HG02970 (cell line): ENCODE measurements around the gene PTAFR.

ENCODE experiments used
- ATAC-seq: cut with Tn5 transposase; IDR thresholded peaks from one replicate; pipeline ENCODE4 v1.9.1; 2021; ENCODE audit warnings: mild to moderate bottlenecking, moderate library complexity, moderate number of reproducible peaks; ENCODE audit not compliant: unreplicated experiment, low FRiP score

PTAFR gene

DNA sequence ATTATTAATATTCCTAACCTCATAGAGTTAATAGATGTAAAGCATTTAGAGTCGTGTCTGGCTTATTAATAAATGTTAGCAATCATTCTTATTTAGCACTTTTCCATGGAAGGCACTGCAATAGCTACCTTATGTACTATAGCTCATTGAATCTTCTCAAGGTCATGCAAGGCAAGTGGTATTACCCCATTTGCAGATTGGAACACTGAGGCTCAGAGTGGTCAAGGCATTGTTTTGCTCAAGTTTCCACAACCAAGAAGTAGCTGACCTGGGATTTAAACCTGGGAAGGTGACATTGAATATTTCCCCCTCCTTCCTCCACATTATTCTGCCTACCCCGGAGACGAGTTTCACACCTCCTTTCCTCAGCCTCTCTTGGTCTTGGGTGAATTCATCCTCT lies 50.3 kb downstream of the PTAFR start:
- ATAC-seq: no peak

DNA sequence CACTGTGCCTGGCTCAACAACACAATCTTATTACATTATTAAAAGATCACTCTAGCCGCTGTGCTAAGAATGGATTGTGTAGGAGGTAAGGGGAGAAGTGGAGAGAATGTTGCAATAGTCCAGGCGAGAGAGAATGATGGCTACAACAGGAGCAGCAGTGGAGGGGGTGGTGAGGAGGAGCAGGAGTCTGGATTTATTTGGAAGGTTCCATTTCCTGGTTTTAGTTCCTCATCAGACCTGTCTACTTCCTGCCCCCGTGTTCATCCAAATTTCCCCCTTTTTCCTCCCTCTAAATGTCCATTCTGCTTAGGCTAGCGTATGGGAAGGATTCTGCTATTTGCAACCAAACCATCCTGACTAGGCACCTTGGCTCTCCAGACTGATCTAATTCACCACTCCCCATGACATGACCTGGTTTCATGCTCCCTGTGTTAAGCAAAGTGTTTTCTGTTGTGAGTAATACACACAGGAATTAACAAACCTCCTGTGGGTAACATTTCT lies 53.0 kb downstream of the PTAFR start:
- ATAC-seq: no peak

DNA sequence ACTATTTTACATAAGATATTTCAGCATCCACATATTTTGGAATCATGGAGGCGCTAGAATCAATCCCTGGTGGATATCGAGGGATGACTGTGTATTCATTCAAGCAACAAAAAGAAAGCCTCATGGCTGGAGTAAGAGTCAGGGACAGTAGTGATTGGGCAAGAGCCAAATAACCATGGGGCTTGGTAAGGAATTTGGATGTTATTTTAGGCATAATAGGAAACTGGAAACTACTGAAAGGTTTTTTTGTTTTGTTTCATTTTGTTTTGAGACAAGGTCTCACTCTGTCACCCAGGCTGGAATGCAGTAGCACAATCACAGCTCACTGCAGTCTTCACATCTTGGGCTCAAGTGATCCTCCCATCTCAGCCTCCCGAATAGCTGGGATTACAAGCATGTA lies 54.3 kb downstream of the PTAFR start:
- ATAC-seq: no peak

DNA sequence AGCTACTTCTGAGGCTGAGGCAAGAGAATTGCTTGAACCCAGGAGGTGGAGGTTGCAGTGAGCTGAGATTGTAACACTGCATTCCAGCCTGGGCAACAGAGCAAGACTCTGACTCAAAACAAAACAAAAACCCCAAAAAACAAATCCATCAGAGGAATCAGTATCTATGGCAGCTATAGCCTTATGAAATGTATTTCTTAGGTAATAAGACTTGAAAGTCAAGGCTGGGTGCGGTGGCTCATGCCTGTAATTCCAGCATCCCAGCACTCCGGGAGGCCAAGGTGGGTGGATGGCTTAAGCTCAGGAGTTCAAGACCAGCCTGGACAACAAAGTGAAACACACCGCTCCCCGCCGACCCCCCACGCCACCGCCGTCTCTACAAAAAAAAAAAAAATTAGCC lies 56.9 kb downstream of the PTAFR start:
- ATAC-seq: no peak

DNA sequence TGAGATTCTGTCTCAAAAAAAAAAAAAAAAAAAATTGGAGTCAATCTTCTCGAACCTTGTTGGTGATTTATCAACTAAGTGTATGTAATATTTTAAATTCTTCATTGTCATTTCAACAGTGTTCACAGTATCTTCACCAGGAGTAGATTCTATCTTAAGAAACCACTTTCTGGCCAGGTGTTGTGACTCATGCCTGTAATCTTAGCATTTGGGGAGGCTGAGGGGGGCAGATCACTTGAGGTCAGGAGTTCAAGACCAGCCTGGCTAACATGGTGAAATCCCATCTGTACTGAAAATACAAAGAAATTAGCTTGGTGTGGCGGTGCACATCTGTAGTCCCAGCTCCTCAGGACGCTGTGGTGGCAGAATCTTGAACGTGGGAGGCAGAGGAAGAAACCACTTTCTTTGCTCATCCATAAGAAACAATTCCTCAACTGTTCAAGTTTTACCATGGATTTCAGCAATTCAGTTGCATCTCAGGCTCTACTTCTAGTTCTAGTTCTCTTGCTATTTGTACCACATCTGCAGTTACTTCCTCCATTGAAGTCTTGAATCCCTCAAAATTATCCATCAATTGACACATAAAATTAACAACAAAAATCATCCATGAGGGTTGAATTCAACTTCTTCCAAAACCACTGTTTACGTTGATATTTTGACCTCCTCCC lies 57.7 kb downstream of the PTAFR start:
- no peak for ATAC-seq

DNA sequence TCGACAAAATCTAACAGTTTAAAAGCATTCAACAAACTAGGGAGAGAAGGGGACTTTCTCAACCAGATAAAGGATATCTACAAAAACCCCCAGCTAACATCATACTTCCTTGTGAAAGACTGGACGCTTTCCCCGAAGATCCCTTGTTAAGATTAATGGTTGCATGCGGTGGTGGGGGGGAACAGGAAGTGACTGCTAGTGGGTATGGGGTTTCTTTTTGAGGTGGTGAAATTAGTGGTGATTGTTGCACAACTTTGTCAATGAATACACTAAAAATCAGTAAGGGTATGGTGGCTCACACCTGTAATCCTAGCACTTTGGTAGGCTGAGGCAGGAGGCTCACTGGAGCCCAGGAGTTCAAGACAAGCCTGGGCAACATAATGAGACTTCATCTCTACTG lies 61.2 kb downstream of the PTAFR start:
- ATAC-seq: no peak

DNA sequence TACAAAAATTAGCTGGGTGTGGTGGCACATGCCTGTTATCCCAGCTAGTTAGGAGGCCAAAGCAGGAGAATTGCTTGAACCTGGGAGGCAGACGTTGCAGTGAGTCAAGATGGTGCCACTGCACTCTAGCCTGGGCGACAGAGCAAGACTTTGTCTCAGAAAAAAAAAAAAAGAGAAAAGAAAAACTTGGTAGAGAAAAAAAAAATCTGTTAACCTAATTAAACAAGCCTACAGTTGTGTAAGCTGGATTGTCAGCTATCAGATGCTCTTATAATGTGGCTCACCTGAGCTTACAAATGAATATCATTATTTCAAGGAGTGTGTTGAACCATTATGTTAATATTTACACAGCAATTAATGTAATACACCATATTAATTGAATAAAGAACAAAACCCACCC lies 61.6 kb downstream of the PTAFR start:
- no peak for ATAC-seq

DNA sequence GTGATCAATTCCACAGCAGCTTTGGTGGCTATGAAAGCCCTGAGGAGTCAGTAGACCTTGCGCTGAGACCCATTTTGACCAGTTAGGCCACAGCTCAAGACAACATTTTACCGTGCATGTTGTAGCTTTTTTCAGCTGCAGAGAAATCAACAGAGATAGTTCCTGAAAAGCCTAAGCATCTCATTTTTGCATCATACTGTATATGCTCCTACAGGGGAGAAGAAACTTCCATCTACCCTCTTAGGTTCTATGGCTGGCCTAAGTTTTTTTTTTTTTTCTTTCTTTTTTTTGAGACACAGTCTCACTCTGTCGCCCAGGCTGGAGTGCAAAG lies 63.3 kb downstream of the PTAFR start:
- ATAC-seq: no peak

DNA sequence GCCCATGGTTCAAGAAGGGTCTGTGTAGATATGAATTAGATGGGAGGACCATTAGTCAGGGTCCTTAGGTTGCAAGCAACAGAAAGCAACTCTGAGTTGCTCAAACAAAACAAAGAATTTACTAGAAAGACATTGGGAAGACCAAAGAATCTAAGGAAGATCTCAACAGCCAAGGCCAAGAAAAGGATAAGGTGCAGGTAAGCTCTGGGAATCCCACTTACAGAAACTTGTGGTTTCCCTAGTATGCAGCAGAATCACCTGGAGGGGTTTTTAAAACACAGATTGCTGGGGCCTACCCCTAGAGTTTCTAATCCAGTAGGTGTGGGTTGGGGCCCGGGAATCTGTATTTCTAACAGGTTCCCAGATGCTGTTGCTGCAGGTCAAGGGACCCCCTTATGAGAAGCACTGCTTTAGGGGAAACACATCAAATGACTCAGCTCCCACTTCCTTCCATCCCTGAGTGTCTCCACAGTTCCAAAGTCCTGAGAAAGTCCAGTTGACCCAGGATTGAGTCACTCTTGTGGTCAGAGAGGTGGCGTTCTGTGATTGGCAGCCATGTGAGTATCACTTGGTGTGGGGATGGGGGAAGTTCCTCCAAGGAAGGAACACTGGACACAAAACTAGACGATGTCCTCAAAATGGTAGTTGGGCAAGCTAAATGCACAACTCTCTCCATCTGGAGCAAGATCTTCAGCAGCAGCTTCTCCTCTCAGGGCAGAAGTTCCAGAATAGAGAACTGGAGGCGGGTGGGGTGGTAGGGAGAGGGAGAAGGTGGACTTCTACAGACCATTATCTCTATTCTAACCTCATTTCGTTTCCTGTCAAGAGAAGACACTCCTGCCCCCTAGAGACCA lies 63.9 kb downstream of the PTAFR start:
- ATAC-seq: no peak

DNA sequence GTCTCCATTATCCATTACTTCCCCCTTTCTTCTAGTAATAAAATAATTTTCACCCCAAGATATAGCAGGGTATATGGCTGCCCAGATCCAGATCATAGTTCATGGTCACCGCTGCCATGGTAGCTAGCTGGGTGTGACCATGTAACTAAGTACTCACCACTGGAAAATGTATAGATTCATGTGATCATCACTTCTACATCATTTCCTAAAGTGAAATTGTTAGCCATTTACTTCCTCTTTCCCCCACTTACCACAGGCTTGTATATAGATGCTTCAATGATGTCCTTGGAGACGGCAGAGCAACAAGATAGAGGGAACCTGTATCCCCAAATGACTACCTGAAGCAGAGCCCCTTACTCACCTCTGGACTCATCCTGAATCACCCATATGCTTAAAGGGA lies 65.3 kb downstream of the PTAFR start:
- ATAC-seq: no peak

DNA sequence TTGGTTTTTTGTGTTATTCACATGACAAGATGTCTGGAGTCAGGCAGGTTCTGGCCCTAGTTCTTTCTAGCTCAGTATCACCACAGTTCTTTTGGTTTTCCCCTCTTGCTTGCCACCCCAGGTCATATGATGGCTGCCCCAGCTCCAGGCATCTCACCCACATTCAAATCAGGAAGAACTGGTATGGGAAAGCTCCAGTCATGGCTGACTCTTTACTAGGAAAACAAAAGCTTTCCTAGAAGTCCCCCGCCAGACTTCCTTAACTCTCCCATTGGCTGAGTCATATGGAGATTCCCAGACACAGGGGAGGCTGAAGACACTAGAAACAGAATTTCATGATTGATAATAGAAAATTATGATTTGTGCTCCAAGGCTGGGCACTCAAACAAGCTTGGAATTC lies 65.9 kb downstream of the PTAFR start:
- no peak for ATAC-seq

DNA sequence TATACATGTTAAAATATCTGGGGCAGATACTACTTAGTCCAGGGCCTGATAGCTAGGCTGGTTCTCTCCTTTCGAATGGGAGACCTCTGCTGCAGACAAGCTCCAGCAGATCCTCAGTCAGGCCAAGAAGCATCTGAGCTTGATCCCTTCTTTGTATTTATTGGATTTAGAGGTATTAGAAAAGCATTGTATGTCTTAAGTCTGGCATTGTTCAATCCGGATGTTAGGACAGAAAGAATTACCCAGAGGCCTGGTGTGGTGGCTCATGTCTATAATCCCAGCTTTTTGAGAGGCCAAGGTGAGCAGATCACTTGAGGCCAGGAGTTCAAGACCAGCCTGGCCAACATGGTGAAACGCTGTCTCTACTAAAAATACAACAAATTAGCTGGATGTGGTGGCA lies 66.9 kb downstream of the PTAFR start:
- no peak for ATAC-seq

DNA sequence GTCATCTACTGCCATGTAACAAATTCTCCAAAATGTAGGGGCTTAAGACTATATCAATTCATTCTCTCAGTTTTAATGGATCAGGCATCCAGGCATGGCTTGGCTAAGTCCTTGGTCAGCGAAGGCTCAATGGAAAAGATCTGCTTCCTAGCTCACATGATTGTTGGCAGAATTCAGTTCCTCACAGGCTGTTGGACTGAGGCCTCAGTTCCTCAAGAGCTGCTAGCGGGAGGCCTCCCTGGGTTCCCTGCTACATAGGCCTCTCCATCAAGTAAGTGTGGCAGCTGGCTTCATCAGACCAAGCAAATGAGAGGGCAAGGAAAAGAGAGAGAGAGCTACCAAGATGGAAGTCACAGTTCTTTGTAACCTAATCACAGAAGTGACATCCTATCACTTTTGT lies 68.5 kb downstream of the PTAFR start:
- no peak for ATAC-seq

DNA sequence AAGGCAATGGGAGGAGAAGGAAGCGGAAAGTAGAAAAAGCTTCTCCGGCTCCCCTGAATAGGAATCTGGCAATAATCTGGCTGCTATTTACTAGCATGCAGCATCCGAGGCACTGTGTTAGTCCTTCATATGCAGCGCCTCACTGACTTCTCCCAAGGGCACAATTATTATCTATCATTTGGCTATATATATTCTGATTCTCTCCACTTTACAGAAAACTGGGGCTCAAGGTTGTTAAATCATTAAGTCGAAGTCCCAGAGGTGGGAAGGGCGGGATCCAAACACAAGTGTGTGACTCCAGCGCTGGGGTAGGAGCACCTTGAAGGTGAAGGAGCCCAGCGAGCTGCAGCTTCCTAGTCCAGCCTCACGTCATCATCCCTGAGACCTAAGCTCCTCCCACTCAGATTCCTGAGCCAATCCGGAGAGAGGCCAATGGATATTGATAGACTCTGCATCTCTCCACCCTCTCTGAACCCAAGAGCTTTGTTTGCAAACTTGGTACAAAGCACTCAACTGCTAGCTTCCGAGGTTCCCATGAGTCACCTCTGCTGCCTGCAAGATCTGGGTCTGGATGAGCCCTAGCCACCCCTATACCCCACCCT lies 71.5 kb downstream of the PTAFR start:
- ATAC-seq: no peak

DNA sequence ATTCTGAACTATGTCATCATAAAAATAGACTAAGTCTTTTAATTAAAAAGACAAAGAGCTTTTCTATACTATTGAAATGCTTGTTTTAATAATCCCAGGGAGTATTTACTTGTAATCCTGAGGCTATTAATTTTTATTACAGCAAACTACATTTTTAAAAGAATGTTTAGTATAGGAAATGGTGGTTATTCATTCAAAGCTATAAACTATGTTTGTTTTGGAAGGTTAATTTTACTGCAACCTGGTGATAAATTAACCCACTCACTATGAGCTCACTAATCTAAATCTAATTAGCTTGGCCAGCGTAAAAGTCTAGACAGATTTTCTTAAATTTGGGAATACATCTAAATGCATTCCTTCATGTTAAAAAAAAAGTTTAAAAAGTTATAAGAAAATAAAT lies 74.3 kb downstream of the PTAFR start:
- no peak for ATAC-seq

DNA sequence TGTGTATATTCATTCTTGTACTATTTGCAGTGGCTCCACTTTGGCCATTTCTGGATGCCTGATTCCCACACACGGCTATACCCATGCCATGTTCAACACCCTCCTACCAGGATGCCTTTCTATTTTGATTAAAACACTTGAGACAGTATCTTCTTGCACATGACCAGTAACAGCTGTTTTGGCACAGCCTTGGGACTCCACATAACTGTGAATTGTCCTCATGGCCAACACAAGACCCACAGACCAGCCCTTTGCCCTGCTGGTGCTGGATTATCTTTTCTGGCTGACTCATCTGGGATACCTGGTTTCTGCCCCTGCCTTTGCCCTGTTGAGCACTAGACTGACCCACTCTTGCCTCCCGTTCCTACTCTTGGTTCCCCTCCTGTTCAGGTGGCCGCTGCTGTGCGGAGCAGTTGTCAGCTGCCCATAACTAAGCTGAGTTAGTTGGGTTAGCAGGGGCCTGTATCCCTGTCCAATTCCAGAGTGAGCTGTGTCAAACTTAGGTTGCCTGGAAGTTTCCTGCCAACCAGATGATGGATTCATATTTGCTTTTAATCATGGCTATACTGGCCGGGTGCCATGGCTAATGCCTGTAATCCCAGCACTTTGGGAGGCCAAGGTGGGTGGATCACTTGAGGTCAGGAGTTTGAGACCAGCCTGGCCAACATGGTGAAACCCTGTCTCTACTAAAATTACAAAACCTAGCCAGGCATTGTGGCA lies 77.3 kb downstream of the PTAFR start:
- ATAC-seq: no peak
